Stimulated activated CD8-positive, alpha-beta memory T cell treated with anti-CD3 and anti-CD28 coated beads, Interleukin-2, amount 100 ng/mL, for 48 hours (primary cell): ENCODE results near the gene MAST4.

ENCODE experiments used
- DNase-seq, 2 donors: peaks; one replicate each; pipeline ENCODE4 v3.0.0-alpha.2; 2020; ENCODE audit warnings: low read depth in 2 of 2

MAST4 gene

DNA sequence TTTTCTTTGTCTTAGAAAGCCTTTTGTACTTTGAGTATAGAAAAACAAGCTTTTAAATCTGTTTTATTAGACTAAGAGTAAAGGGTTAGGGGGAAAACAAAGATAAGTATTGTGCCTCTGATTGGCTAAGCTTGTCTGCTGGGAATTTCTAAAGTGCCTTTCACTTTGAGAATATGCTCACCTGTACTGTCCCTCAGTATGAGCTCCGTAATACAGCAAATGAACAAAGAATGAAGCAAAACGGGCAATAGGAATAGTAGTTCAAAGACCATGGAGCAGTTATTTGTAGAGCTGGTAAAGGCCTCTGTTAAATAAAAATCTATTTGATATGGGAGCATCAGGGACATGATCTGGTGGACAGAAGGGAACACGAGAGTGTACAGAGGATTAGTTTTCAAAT lies 277.8 kb downstream of the MAST4 start:
- no peak for DNase-seq

DNA sequence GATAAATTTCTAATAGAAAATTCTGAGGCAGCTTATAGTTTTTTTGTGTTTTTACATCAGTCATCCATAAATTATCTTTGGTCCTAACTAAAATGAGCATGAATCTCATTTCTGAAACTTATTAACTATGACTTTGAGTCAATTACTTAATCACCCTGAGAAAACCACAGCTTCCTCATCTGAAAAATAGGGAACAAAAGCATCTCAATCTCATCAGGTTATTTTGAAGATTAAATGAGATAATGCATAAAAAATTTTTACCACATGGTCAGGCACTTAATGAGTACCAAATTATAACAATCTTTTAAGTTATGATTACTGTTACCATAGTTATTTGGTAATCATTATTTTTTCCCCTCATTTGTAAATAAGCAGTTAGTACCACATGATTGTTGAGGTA lies 279.1 kb downstream of the MAST4 start:
- no peak for DNase-seq

DNA sequence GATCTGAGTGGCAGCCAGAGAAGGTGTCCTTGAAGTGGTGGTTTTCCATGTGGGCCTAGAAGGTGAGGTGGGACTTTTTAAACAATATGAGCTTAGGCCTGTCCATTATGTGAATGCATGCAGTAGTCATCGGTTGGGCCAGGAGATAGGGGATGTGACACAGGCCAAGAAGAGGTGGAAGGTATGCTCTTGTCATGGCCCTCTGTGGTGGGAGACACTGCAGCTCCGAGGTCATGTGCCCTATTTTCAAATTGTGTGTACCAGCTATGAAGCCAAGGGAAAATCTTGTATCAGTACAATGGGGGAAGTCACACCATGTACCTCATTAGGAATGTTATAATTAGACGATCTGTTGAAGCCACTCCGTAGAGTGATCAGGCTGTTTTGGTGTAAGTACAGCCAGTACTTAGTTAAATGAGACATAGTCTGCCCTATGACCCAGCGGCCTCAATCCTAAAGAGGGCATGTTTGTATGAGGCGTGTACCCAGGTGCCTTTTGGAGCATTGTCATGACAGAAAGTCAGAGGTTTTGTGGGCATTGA lies 280.1 kb downstream of the MAST4 start:
- no peak for DNase-seq

DNA sequence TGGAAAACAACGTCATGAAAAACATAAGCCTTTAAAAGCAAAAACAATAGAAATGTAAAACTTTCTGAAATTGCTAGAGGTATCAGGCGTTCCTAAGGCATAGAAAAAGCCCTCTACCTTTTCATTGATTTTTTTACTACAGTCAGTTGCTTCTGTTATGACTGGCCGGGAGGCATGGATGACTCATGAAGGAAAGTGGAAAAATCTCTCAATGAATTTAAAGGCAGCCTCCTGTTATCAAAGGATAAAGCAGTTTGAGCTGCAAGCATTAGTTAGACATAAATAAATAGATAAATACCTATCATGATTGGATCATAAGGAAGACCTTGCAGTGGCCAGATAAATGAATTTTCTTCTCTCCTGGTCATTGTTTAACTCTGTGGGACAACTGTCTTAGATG lies 281.6 kb downstream of the MAST4 start:
- DNase-seq = no peak

DNA sequence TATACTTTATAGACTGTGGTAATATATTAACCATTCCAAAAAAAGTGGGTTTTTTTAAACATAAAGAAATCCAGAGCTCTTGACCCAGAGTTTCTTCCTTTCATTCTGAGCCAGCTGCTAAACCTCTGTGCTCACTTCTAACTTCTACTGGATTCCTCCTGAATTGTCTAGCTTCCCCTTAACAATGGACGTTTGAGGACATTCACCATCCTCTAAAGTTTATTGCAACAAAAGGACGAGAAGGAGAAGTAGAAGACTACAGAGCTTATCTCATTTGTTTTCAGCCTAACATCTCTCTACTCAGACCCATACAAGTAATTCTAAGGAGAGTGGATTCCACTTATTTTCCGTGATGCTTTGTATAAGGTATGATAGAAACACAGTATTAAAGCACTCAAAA lies 284.2 kb downstream of the MAST4 start:
- DNase-seq = no peak

DNA sequence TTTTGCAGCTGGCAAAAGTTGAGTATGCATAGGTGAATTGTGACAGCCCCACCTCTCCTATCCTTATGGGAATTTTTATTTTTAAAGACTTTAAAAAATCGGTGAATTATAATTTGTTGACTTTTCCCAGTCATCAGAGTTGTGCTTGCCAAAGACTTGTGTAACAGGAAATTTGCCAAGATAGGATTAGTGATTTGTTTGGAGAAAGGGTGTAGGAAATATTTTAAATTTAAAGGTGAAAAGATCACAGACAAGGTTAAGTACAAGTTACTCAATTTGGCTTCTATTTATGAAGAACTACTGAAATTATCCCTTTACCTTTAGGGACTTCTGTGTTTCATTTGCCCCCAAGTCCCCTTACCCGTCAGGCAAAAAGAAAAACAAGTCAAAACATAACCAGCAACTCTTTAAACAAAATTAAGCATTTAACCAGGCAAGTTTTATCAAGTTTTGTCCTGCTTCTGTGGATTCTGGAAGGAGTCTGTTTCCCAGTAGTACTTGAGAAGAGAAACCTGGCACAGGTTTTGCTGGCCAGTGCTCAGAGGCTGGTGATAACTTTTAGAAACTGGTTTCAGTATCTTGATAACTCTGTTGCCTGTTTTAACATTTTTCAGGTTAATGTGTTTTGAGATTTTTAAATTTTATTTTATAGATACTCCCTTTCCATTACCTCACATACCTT lies 285.4 kb downstream of the MAST4 start:
- no peak for DNase-seq

DNA sequence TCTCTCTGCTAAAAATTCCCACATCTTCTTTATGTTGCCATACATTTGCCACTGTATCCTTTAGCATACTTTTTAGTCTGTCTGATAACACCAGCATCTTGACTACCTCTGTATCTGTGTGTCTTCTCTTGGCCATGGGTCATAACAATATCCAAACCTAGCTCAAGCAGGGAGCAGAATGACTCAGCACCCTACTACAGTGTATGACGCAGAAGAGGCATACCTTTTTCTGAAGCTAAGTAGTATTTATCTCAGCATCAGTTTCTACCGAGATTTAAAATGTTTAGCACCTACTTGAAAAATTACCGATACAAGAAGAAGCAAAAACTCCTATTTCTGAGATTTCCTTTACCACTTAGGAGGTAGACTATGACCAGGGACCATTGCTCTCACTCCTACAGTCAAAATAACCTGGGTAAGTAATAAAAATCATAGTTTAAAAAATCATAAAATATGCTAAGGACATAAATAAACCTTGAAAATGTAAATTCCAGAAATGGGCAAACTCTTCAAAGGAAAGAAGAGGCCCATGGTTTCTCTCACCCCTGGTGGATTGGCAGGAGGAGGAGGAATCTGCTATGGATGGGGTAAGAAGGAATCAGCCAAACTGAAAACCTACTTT lies 286.5 kb downstream of the MAST4 start:
- no peak for DNase-seq

DNA sequence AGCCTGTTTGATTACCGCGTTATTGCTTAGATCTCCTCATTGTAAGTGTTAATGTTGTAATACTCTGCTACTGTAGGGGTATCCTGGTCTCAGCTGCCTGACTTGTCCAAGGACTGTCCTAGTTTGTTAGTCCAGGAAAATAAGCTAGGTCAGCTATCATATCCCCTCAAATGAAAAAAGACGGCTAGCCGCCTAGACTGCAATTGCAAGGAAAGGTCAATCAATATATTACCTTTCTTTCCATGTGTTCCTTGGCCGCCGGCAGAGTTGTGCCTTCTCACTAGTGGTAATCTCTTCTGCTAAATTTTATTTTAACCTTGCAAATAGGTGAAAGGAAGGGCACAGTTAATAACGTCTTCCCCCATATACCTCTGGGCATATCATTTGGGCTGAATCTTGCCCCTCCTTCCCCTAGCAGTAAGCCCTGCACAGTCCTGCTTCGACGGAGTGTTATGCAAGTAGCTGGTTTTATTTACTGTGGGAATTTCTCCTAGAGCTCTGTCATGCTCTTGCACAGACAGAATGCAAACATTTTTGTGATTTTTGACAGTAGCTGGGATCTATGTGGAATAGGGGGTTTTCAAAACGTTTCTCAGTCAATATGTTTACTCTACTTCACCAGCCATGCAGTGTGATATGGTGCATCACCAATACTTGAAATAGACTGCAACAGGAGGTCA lies 288.5 kb downstream of the MAST4 start:
- no peak for DNase-seq

DNA sequence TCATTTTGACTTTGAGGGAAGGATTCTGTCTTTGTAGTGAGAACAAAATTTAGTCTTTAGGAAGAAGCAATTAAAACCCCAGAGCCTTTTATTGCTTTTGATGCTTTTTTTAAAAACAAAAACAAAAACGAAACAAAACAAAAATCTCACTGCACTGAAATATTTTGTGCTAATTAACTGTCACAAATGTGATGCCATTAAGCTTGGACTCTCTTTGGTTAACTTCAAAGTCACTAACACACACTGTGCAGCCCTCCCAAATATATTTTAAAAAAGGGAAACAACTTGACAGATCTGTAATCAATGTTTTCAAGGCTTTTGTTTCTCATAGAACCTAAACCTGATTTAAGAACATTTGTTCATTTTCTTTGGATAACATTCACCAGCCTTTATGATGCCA lies 290.7 kb downstream of the MAST4 start:
- no peak for DNase-seq

DNA sequence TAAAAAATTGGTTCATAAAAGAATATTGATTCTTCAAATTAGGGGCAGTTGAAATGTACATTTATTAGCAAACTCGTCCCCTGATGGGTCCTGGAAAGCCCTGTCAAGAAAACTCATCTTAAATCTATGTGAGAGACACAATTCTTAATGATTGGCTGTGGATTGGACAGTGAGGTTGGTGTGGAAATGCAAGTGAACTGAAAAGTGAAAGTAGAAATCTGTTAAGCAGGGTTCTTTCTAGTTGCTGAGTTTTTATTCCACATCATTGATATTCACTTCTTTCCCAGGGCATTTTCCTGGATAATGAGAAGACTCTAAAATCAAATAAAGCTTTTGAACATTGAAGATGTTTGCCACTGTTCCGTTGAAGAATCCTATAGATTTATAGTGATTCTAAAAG lies 292.4 kb downstream of the MAST4 start:
- no peak for DNase-seq

DNA sequence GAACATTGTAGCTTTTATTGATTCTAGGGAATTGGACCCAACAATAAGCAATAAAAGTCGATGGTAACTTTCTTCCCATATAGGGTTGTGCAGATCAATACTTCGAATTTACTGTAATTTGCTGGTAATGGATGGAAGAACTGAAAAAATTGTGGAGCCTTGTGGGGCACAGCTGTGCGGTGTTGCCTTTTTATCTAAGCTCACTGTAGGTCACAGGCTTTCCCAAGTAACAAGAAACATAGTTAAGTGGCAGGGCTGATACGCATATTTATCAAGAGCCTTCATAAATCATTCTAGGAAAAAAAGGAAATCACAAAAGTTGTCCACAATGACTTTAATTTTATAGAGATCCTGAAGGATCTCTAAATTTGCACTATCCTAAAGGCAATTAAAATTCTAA lies 292.9 kb downstream of the MAST4 start:
- DNase-seq = no peak

DNA sequence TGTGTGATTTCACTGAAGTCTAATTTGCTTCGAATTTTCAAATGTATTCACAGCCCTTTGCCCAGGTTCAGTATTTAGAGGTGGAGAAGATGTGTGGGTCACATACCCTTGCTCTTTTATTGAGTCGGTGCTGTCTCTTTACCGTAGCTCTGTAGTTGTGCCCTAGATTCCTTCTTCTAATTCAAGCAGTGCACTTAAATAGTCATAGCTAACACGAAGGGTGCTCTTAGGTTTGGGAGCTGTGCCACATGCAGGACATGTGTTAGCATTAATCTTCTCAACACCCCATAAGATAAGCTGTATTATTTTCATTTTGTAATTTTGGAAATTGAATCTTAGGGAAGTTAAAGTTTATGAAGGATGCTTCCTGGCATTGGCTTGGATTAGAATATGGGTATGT lies 293.3 kb downstream of the MAST4 start:
- no peak for DNase-seq

DNA sequence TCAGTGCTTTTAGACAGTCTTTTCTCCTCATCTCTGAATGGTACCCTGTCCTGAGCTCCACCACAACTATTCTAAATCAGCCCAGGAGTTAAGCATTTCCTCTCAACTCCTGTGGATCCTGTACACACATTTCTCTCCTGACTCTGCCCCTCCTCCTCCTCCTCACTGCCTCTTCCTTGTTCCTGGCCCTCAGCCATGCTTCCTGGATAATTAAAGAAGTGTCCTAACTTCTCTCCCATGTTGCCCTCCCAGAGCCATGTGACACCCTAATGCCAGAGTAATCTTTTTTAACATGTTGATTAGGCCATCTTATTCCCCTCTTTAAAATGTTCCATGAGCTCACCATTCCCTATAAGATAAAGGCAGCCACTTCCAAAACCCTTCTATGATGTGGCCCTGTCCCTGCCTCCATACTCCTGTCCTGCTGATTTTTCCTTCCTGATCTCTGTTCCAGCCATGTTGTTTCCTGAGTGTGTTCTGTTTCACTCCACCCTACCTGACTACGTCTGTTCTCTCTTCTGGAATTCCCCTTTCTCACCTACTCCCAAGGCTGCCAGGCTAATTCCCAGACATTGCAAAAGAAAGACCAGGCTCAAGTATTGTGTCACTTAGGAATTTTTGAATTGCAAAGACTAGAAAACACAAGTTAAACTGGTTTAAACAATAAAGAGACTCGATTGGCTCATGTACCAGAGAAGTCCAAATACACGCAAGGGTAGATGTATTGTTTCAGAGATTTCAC lies 295.2 kb downstream of the MAST4 start:
- no peak for DNase-seq

DNA sequence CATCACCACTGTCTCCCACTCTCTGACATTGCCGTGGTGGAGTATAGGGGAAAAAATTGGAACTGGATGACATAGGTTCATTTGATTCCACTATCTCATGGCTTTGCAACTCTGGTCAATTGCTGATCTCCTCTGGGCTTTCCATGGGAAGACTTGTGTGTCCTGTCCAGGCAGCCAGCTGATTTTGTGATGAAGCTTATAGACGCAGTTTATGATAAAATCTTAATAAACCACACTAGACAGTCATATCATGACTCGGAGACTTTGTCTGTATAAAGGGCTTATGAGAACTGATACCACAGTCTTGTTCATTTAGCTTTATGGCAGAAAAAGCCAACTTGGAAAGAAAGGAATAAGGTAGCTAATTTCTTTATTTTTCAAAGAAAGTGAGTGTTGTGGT lies 296.5 kb downstream of the MAST4 start:
- no peak for DNase-seq

DNA sequence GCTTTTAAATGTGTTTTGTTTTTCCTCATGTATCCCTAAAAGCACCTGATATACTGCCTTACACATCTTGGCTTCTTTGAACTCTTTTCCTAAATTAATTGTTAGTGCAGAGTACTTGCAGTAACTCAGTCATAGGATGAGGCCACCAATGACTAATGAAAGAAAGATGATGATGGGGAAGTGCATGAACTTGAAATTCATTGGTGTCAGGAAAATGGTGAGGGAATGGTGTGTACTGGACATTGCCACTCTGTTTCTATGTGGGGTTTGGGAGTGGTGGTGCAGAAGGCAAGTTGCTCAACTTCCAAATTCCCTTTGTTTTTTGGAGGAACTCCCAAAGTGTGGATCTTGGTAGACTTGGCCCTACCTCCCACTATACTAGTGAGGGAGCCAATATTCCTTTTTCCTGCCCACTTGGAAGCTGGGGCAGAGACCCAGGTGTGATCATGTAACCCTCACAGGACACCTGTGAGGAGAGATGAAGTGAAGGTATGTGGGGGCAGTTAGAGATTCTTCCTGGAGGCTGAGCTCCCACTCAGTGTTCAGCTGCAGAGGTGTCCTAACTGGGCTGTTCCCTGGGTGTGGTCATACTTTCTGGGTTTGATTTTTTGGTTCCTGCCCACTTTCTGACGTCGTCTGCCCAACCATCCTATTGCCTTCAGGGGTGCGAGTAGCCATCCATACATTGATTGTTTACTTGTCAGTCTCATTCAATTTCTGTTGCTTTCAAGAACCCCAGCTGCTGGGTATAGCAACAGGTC lies 298.5 kb downstream of the MAST4 start:
- DNase-seq = no peak

DNA sequence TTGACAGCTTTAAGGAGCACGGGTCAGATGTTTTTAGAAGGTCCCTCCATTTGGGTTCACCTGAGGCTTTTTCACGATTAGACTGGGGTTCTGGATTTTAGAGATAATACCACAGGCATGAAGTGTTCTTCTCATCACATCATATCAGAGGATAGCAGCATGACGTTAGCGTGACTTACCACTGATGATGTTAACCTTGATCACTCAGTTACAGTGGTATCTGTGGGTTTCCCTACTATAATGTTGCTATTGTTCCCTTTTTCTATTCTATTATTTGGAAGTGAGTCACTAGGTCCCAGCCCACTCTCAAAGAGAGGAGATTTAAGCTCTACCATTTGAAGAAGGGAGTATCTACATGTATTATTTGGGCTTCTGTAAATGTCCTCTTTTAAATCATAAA lies 300.0 kb downstream of the MAST4 start:
- no peak for DNase-seq

DNA sequence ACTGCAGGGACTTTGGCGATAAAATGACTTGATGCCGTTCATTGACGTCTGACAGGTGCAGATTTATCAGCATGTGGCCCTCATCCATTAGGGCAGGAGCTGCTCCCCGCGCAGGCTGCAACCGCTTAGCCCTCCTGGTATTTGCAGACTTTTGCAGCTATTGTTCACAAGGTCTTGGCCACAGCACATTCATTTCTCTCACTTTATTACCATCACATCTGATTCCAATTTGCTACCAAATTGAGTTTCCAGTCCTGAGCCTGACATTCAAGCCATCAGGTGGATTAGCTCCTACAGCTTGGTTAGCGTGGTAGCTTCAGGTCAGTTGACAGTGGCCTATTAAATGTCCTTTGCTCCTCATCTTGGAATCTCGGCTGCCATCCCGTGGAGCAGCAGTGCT lies 301.2 kb downstream of the MAST4 start:
- no peak for DNase-seq

DNA sequence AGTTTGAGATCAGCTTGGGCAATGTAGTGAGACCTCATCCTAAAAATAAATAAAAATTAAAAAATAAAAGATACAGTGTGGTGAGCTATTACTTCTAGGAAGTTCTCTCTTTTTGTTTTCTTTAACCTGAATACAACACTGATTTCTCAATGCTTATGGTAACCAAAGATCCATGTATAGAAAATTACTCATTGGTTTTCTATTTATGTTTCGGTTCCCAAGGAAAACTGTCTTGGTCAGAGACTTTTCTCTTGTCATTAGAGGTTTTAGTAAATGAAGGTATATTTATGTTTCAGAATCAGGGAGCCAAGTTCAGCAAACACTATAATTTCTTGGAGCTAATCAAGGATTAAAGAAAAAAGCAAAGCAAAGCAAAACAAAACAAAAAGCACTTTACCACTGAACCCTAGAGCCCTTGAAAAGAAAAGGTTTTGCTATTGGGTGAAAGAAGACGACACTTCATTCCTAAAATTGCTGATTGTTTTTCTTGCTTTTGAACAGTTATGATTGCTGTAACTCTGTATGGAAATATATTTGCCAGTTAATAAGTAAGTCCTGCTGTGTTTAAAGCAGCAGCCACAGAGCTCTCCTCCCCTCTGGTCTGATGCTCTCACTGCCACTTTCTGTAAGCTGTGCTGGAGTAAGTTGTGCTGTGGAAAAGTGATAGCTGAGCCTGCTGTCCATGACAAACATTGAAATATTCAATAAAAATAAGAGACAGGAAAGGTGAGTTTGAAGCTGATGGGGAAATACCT lies 302.2 kb downstream of the MAST4 start:
- no peak for DNase-seq

DNA sequence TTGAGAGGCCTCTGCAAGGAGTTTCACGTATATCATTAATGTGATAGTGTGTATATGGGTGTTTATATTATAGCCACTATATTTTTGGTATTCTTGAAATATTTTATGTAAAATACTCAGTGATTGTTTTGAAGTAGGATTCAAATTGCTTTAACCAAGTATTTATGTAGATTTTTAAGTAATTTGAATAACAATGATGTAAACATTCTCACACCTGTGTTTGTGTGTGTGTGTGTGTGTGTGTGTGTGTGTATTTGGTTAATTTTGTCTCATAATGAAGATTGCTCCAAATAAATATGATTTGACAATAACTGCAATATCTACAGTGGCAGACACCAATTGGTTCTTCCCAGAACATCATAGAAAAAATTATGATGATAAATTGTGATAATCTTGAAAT lies 307.0 kb downstream of the MAST4 start:
- DNase-seq = no peak

DNA sequence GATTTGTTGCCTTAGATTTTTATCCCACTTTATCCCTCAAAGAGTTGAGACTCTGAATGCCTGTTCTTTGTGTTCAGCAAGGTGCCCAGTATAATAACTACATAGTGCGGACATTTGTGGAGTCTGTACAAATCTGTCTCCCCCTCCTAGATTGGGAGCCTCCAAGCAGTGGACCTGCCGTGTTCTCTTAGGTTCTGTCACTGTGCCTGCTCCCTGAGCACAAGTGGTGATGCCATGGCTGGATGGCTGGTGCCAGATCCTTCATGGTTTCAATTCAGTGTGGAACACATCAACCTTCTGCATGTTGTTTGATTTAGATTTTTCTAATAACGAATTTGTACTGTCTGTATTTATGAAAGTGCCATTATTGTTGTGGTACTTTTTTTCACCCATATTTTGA lies 307.5 kb downstream of the MAST4 start:
- DNase-seq = no peak

DNA sequence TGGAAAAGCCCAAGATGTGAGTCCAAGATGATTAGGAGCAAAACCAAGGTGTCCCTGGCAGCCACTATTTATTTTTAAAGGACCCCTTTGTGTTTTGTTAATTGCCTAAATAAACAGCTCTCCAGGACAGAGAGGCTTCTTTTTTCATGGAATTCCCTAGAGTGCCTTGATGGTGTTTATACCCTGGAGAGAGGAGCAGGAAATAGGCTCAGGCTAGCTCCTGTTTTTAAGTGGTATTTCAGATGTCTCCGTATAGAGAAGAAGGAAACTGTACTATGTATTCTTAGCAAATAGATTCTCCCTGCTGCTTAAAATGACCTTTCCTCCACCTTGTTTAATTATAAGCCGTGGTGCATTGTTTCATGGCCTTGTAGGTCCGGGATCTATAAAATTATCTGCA lies 308.0 kb downstream of the MAST4 start:
- no peak for DNase-seq
